SK-N-SH (cell line): ENCODE measurements around the gene PSMG3. TPM values are rescaled to one million over a fixed set of nuclear protein-coding genes. Genes with fewer than 3 reads are reported as not detected.

Source experiments
- CTCF ChIA-PET: fragments of 300-600, 350-600 bp; formaldehyde crosslinking; extraction: SDS; loops from one replicate; lab custom pipeline; 2021; lab: Yijun Ruan, JAX
- POLR2A ChIA-PET: fragments of 350-600 bp; sonication (Branson Sonifier 250); formaldehyde crosslinking; extraction: SDS; loops from one replicate; lab custom pipeline; 2020; ENCODE audit warnings: antibody characterized with exemption, inconsistent platforms; lab: Yijun Ruan, JAX
- DNase-seq: peaks from one replicate; pipeline ENCODE4 v3.0.0; 2012
- H2AFZ ChIP-seq: fragments of 200-600 bp; sonication (generic); 2 replicates; pipeline ENCODE4 v1.8.1; 2016; ENCODE audit warnings: antibody characterized with exemption, mild to moderate bottlenecking, low read depth
- H3F3A ChIP-seq: fragments of 200-600 bp; sonication (generic); replicated peaks from 2 replicates; pipeline ENCODE3; 2016; ENCODE audit warnings: antibody characterized with exemption, mild to moderate bottlenecking; ENCODE audit not compliant: insufficient read depth
- H3K27ac ChIP-seq, 2 experiments: fragments of 200-500 bp in 1 of 2; fragments of 200-600 bp in 1 of 2; sonication (Bioruptor generic) in 1 of 2; sonication (generic), shearing (Covaris generic) in 1 of 2; 2 replicates each; pipeline versions ENCODE4 v1.5.1 to v1.6.1; 2014 to 2016; ENCODE audit warnings: low read depth in 2 of 2, inconsistent platforms in 1 of 2, low read length in 1 of 2, mild to moderate bottlenecking in 1 of 2, mixed read lengths in 1 of 2
- H3K27me3 ChIP-seq: fragments of 200-600 bp; sonication (generic), shearing (Covaris generic); 2 replicates; pipeline ENCODE4 v1.6.1; 2016; ENCODE audit warnings: mixed run types; ENCODE audit not compliant: insufficient read depth
- H3K36me3 ChIP-seq, 2 experiments: fragments of 200-500 bp in 1 of 2; fragments of 200-600 bp in 1 of 2; sonication (Bioruptor generic) in 1 of 2; sonication (generic) in 1 of 2; replicated peaks in 1 of 2; 2 replicates each; pipeline versions ENCODE3 to v1.5.1; 2014 to 2016; ENCODE audit warnings: low read length in 1 of 2, mild to moderate bottlenecking in 1 of 2; ENCODE audit not compliant: insufficient read depth in 2 of 2, control insufficient read depth in 1 of 2
- H3K4me1 ChIP-seq, 2 experiments: fragments of 200-500 bp in 1 of 2; fragments of 200-600 bp in 1 of 2; sonication (Bioruptor generic) in 1 of 2; sonication (generic), shearing (Covaris generic) in 1 of 2; 2 replicates each; pipeline versions ENCODE4 v1.5.1 to v1.6.1; 2014 to 2016; ENCODE audit warnings: low read depth in 1 of 2, low read length in 1 of 2, mixed run types in 1 of 2; ENCODE audit not compliant: insufficient read depth in 2 of 2, control insufficient read depth in 1 of 2
- H3K4me2 ChIP-seq: fragments of 200-600 bp; sonication (generic), shearing (Covaris generic); 2 replicates; pipeline ENCODE4 v1.6.1; 2017; ENCODE audit warnings: mixed run types
- H3K4me3 ChIP-seq, 2 experiments: fragments of 200-500 bp in 1 of 2; fragments of 200-600 bp in 1 of 2; sonication (Bioruptor generic) in 1 of 2; sonication (generic), shearing (Covaris generic) in 1 of 2; 2 replicates each; pipeline versions ENCODE4 v1.5.1 to v1.8.1; 2014 to 2016; ENCODE audit warnings: low read depth in 2 of 2, inconsistent platforms in 1 of 2, low read length in 1 of 2, mild to moderate bottlenecking in 1 of 2, mixed read lengths in 1 of 2, moderate library complexity in 1 of 2
- H3K79me2 ChIP-seq: fragments of 200-600 bp; sonication (generic); 2 replicates; pipeline ENCODE4 v1.8.1; 2017; ENCODE audit warnings: mild to moderate bottlenecking; ENCODE audit not compliant: insufficient read depth
- H3K9ac ChIP-seq: fragments of 200-600 bp; sonication (generic); 2 replicates; pipeline ENCODE4 v1.6.1; 2017; ENCODE audit warnings: mixed run types
- H3K9me2 ChIP-seq: fragments of 200-600 bp; sonication (generic); 2 replicates; pipeline ENCODE4 v1.6.1; 2017; ENCODE audit warnings: mixed run types
- H3K9me3 ChIP-seq: fragments of 200-600 bp; sonication (generic); 2 replicates; pipeline ENCODE4 v1.6.1; 2017; ENCODE audit warnings: mixed run types, mild to moderate bottlenecking, moderate library complexity
- H4K20me1 ChIP-seq: fragments of 200-600 bp; sonication (generic); 2 replicates; pipeline ENCODE4 v1.6.1; 2017; ENCODE audit warnings: mild to moderate bottlenecking, mixed run types; ENCODE audit not compliant: insufficient read depth
- CHD2 ChIP-seq: fragments of 150-350 bp; IDR thresholded peaks from 2 replicates; pipeline ENCODE4 v1.6.1; 2018; ENCODE audit warnings: low read length; ENCODE audit not compliant: partially characterized antibody
- EP300 ChIP-seq, 2 experiments: IDR thresholded peaks; 2 replicates each; pipeline versions ENCODE4 v1.4.0 to v1.6.1; 2012; ENCODE audit warnings: borderline replicate concordance in 1 of 2, low read depth in 1 of 2, low read length in 1 of 2
- FOSL2 ChIP-seq: IDR thresholded peaks from 2 replicates; pipeline ENCODE4 v1.4.0; 2012; ENCODE audit warnings: low read depth, mild to moderate bottlenecking, moderate library complexity, borderline replicate concordance
- FOXM1 ChIP-seq: IDR thresholded peaks from 2 replicates; pipeline ENCODE4 v1.4.0; 2012; ENCODE audit warnings: low read depth, mild to moderate bottlenecking
- GABPA ChIP-seq: IDR thresholded peaks from 2 replicates; pipeline ENCODE4 v1.4.0; 2012; ENCODE audit warnings: low read depth, mild to moderate bottlenecking
- IRF3 ChIP-seq: fragments of 150-350 bp; IDR thresholded peaks from 2 replicates; pipeline ENCODE4 v1.6.1; 2016; ENCODE audit warnings: mild to moderate bottlenecking, low read depth, low read length
- MAX ChIP-seq: IDR thresholded peaks from 2 replicates; pipeline ENCODE4 v1.4.0; 2012; ENCODE audit warnings: low read depth
- MEF2A ChIP-seq: IDR thresholded peaks from 2 replicates; pipeline ENCODE4 v1.4.0; 2012; ENCODE audit warnings: low read depth, borderline replicate concordance
- NFIC ChIP-seq: IDR thresholded peaks from 2 replicates; pipeline ENCODE4 v1.4.0; 2012; ENCODE audit warnings: borderline replicate concordance
- NRF1 ChIP-seq: IDR thresholded peaks from 2 replicates; pipeline ENCODE4 v1.6.1; 2012; ENCODE audit warnings: low read depth, mild to moderate bottlenecking, low read length
- PBX3 ChIP-seq: IDR thresholded peaks from 2 replicates; pipeline ENCODE4; 2012
- POLR2AphosphoS5 ChIP-seq: IDR thresholded peaks from 2 replicates; pipeline ENCODE4 v1.6.1; 2012; ENCODE audit warnings: low read depth, low read length
- RFX5 ChIP-seq: IDR thresholded peaks from 2 replicates; pipeline ENCODE4 v1.6.1; 2012; ENCODE audit warnings: mild to moderate bottlenecking, improper control_type of control experiment, low read length
- RXRA ChIP-seq: IDR thresholded peaks from 2 replicates; pipeline ENCODE4 v1.4.0; 2012; ENCODE audit warnings: low read depth, mild to moderate bottlenecking, borderline replicate concordance
- SIN3A ChIP-seq: IDR thresholded peaks from 2 replicates; pipeline ENCODE4 v1.6.1; 2012; ENCODE audit warnings: low read depth, mild to moderate bottlenecking, low read length, moderate library complexity, borderline replicate concordance
- SMC3 ChIP-seq: IDR thresholded peaks from 2 replicates; pipeline ENCODE4 v1.6.1; 2012; ENCODE audit warnings: low read depth, low read length, improper control_type of control experiment
- TAF1 ChIP-seq: IDR thresholded peaks from 2 replicates; pipeline ENCODE4 v1.6.1; 2012; ENCODE audit warnings: low read depth, mild to moderate bottlenecking, low read length, moderate library complexity, borderline replicate concordance
- TCF12 ChIP-seq: IDR thresholded peaks from 2 replicates; pipeline ENCODE4 v1.4.0; 2012
- USF1 ChIP-seq: IDR thresholded peaks from 2 replicates; pipeline ENCODE4 v1.4.0; 2012; ENCODE audit warnings: low read depth, borderline replicate concordance
- WGBS: methylation state at CpG from one replicate; pipeline ENCODE4 v1.1.6; 2017; ENCODE audit warnings: low lambda C conversion rate; 5-methylcytosine and 5-hydroxymethylcytosine counted together
- polyA plus RNA-seq, 3 experiments: library from polyadenylated mRNA; depleted of rRNA; stranded (reverse); fragments of >200 nt; gene quantifications; 2 replicates each; pipeline ENCODE4 v1.2.3, GENCODE V29; 2012

PSMG3 gene
- polyA plus RNA-seq, 1 of the 3 experiments (the other 2 are of a cell fraction) = 109 TPM

GRCh38 chr7:1547777-1548437 is 21.9 kb downstream of the PSMG3 start:
- H3K9me2 ChIP-seq = no peaks in the 10 kb centered on the region
- H2AFZ ChIP-seq = no peak overlapping the region
- TF ChIP-seq CHD2 = no peak
- TF ChIP-seq NRF1 = no peak
- TF ChIP-seq SIN3A = no peak
- TF ChIP-seq SMC3 = no peak
- TF ChIP-seq RFX5 = no peak
- TF ChIP-seq MAX = no peak
- no peak for TF ChIP-seq TAF1
- no peak for TF ChIP-seq IRF3
- TF ChIP-seq TCF12 = no peak
- TF ChIP-seq FOXM1 = no peak
- no peak for TF ChIP-seq MEF2A
- TF ChIP-seq EP300 (IDR thresholded peaks at IDR 0.05; ENCODE audit: borderline replicate concordance in 1 of 2, low read depth in 1 of 2, low read length in 1 of 2) = no peak
- TF ChIP-seq USF1 = no peak
- TF ChIP-seq NFIC = no peak
- no peak for TF ChIP-seq GABPA
- TF ChIP-seq PBX3 = no peak
- TF ChIP-seq POLR2AphosphoS5 = no peak
- TF ChIP-seq FOSL2 = no peak
- no peak for TF ChIP-seq RXRA
- TF ChIP-seq, all 33 proteins: peak for 0
- peaks cover 12% of the 10 kb centered on the region for H3F3A ChIP-seq
- H4K20me1 ChIP-seq = no peaks in the 10 kb centered on the region
- H3K79me2 ChIP-seq = no peaks in the 10 kb centered on the region
- no peak overlapping the region for H3K4me3 ChIP-seq
- H3K27me3 ChIP-seq = no peaks in the 10 kb centered on the region
- H3K4me1 ChIP-seq = no peaks in the 10 kb centered on the region
- WGBS = 80% methylated on average over 25 of the region's 35 CpGs
- POLR2A ChIA-PET = no interaction called here
- H3K27ac ChIP-seq = no peak overlapping the region
- CTCF ChIA-PET = interaction anchor here (0.8 to 2.2 kb wide), 8 partner anchors 8 to 115 kb away, joined by 3 to 11 read pairs (median 3); partner anchors contain the start of genes INTS1 and TMEM184A
- no peak for DNase-seq
- H3K36me3 ChIP-seq = peaks cover 7 to 11% of the 10 kb centered on the region in 2 experiments
- H3K4me2 ChIP-seq = no peak overlapping the region
- H3K9me3 ChIP-seq = no peaks in the 10 kb centered on the region
- H3K9ac ChIP-seq = no peak overlapping the region
